HG03135 (cell line): ENCODE measurements around the gene SCN5A.

Source experiments
- ATAC-seq: cut with Tn5 transposase; IDR thresholded peaks from one replicate; pipeline ENCODE4 v1.9.1; 2021; ENCODE audit warnings: mild to moderate bottlenecking, moderate library complexity; ENCODE audit not compliant: unreplicated experiment

The SCN5A gene

GRCh38 chr3:38603731-38604131 lies 45.8 kb downstream of the SCN5A start:
- ATAC-seq = no peak

- no peak for ATAC-seq
Observed at GRCh38 chr3:38602576-38603250, 46.8 kb downstream of the SCN5A start.

- ATAC-seq = no peak
Observed at GRCh38 chr3:38601956-38602550, 47.4 kb downstream of the SCN5A start.

- ATAC-seq = no peak
Observed at GRCh38 chr3:38600551-38600950, 48.9 kb downstream of the SCN5A start.

- no peak for ATAC-seq
Observed at GRCh38 chr3:38599886-38600285, 49.6 kb downstream of the SCN5A start.

GRCh38 chr3:38598791-38599190 lies 50.7 kb downstream of the SCN5A start:
- no peak for ATAC-seq

GRCh38 chr3:38597502-38598060 lies 51.9 kb downstream of the SCN5A start:
- no peak for ATAC-seq

GRCh38 chr3:38595393-38595792 lies 54.1 kb downstream of the SCN5A start:
- no peak for ATAC-seq

- ATAC-seq = no peak
Observed at GRCh38 chr3:38590521-38590920, 59.0 kb downstream of the SCN5A start.

GRCh38 chr3:38588995-38589937 lies 60.2 kb downstream of the SCN5A start:
- ATAC-seq = no peak

- ATAC-seq = no peak
Observed at GRCh38 chr3:38588371-38588971, 61.0 kb downstream of the SCN5A start.

- no peak for ATAC-seq
Observed at GRCh38 chr3:38587548-38588131, 61.8 kb downstream of the SCN5A start.

- ATAC-seq = no peak
Observed at GRCh38 chr3:38586546-38587520, 62.7 kb downstream of the SCN5A start.

- no peak for ATAC-seq
Observed at GRCh38 chr3:38585791-38586420, 63.6 kb downstream of the SCN5A start.

GRCh38 chr3:38583688-38584087 lies 65.8 kb downstream of the SCN5A start:
- ATAC-seq = no peak

- ATAC-seq = no peak
Observed at GRCh38 chr3:38582941-38583645, 66.4 kb downstream of the SCN5A start.

GRCh38 chr3:38582316-38582715 lies 67.2 kb downstream of the SCN5A start:
- no peak for ATAC-seq

- no peak for ATAC-seq
Observed at GRCh38 chr3:38581774-38582173, 67.7 kb downstream of the SCN5A start.
